Fibroblast of lung (primary cell): ENCODE data around the gene PIH1D1. TPM values are rescaled to one million over a fixed set of nuclear protein-coding genes. Genes with fewer than 3 reads are reported as not detected.

Experiments
- DNase-seq, 2 donors: peaks; one replicate each; pipeline versions ENCODE4 v3.0.0 to v3.0.0-alpha.2; 2010; ENCODE audit warnings: low read depth in 2 of 2
- H2AFZ ChIP-seq: 2 replicates; pipeline ENCODE4 v1.5.1; 2012; ENCODE audit warnings: low read length, control low read depth, inconsistent platforms
- H3K27ac ChIP-seq: 2 replicates; pipeline ENCODE4 v1.5.1; 2011; ENCODE audit warnings: low read length, control low read depth; ENCODE audit not compliant: insufficient read depth
- H3K27me3 ChIP-seq: 2 replicates; pipeline ENCODE4 v1.5.1; 2011; ENCODE audit warnings: mild to moderate bottlenecking, low read length; ENCODE audit not compliant: control insufficient read depth, insufficient read depth
- H3K36me3 ChIP-seq: 2 replicates; pipeline ENCODE4 v1.5.1; 2011; ENCODE audit warnings: low read length; ENCODE audit not compliant: control insufficient read depth, insufficient read depth
- H3K4me1 ChIP-seq: 2 replicates; pipeline ENCODE4 v1.5.1; 2011; ENCODE audit warnings: low read length; ENCODE audit not compliant: control insufficient read depth, insufficient read depth; ENCODE audit errors: extremely low read depth
- H3K4me2 ChIP-seq: 2 replicates; pipeline ENCODE4 v1.5.1; 2011; ENCODE audit warnings: low read length, control low read depth; ENCODE audit not compliant: insufficient read depth; ENCODE audit errors: extremely low read depth
- H3K4me3 ChIP-seq, 4 experiments: fragments of 200-600 bp in 1 of 4; sonication (generic) in 1 of 4; replicated peaks in 1 of 4; 2 replicates each; pipeline ENCODE4 v1.5.1; 2011 to 2016; ENCODE audit warnings: low read length in 4 of 4, low read depth in 3 of 4, mild to moderate bottlenecking in 3 of 4, control low read depth in 2 of 4, inconsistent platforms in 1 of 4, mixed read lengths in 1 of 4; ENCODE audit not compliant: insufficient read depth in 1 of 4; ENCODE audit errors: control extremely low read depth in 1 of 4
- H3K79me2 ChIP-seq: 2 replicates; pipeline ENCODE4 v1.5.1; 2012; ENCODE audit warnings: mild to moderate bottlenecking, low read length, inconsistent platforms; ENCODE audit not compliant: control insufficient read depth, insufficient read depth
- H3K9ac ChIP-seq: 2 replicates; pipeline ENCODE4 v1.5.1; 2011; ENCODE audit warnings: mild to moderate bottlenecking, low read length, control low read depth; ENCODE audit not compliant: insufficient read depth
- H3K9me3 ChIP-seq: 2 replicates; pipeline ENCODE4 v1.5.1; 2012; ENCODE audit warnings: low read depth, low read length; ENCODE audit not compliant: control insufficient read depth, insufficient read depth
- H4K20me1 ChIP-seq: 2 replicates; pipeline ENCODE4 v1.5.1; 2011; ENCODE audit warnings: low read length; ENCODE audit not compliant: control insufficient read depth, insufficient read depth; ENCODE audit errors: extremely low read depth
- EZH2 ChIP-seq: IDR thresholded peaks from 2 replicates; pipeline ENCODE4 v1.5.1; 2012; ENCODE audit warnings: low read length, control low read depth, mild to moderate bottlenecking; ENCODE audit errors: missing control alignments
- polyA plus RNA-seq, 2 donors: library from polyadenylated mRNA; depleted of rRNA in 1 of 2; stranded (reverse) in 1 of 2; unstranded in 1 of 2; fragments of >200 nt; gene quantifications; 2 replicates each; pipeline ENCODE4 v1.2.1, GENCODE V29; 2011 to 2012; ENCODE audit warnings: missing spikeins in 1 of 2
- total RNA-seq: library from RNA; depleted of rRNA; stranded (reverse); fragments of >200 nt; gene quantifications from 2 replicates; pipeline ENCODE4 v1.2.1, GENCODE V29; 2014
- TF ChIP-seq, protein P1 (sequence below), 2 donors: IDR thresholded peaks in 1 of 2; conservative IDR thresholded peaks in 1 of 2; 1 replicate in 1 of 2; 2 replicates in 1 of 2; pipeline ENCODE4 v1.5.1; 2011 to 2012; ENCODE audit warnings: low read length in 2 of 2, control low read depth in 1 of 2, inconsistent platforms in 1 of 2, low read depth in 1 of 2, mild to moderate bottlenecking in 1 of 2

PIH1D1 gene
- total and polyA plus RNA-seq, 2 donors (not counting 1 experiment from before 2014, with no cell fraction given): 53.8 to 94.5 TPM

DNA sequence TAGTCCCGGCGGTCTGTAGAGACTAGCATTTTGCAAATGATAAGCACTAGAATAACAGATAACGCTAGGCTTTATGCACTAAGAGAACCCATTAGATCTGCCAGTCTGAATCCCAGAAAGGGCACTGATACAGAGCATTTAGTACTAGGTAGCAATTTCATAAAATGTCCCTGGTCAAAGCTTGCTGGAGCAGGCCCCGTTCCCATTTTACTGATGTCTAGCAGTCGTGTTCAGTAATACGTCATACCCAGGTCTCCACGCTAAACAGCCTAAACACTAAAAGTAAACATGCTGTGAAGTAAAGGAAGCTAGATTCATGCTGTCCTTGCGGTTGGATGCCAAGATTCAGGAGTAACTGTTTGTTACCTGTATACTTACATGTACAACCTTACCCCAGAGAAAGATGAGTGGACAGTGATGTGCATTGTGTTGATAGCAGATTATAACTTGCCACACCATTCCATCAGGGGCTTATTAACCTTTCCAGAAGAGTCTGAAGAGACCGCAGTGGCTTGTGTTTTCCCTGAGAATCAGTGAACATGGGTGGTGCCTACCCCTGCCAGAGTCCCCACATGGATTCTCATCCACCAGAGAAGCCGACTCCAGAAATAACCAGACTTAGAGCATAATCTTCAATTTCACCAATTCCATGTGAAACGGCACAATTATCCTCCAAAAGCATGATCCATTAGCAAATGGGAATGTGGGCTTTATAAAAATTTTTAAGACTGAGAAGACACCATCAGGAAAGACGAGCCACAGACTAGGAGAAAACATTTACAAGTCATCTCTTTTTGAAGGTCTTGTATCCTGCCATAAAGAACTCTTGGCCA is 41.2 kb upstream of the PIH1D1 start:
- Histone ChIP-seq H3K4me1 (peaks cover 17% of the 10 kb centered on the region), H3K27me3 (no peaks in the 10 kb centered on the region), H3K79me2 (peaks cover 51% of the 10 kb centered on the region), H3K4me3 (no peak overlapping the region), H3K36me3 (peaks cover 33% of the 10 kb centered on the region), H2AFZ (no peak overlapping the region), H3K9me3 (no peaks in the 10 kb centered on the region), H4K20me1 (peaks cover 4% of the 10 kb centered on the region), H3K4me2 (no peak overlapping the region), H3K27ac (no peak overlapping the region), H3K9ac (no peak overlapping the region)
- TF ChIP-seq EZH2: no peak
- TF ChIP-seq, protein P1, sequence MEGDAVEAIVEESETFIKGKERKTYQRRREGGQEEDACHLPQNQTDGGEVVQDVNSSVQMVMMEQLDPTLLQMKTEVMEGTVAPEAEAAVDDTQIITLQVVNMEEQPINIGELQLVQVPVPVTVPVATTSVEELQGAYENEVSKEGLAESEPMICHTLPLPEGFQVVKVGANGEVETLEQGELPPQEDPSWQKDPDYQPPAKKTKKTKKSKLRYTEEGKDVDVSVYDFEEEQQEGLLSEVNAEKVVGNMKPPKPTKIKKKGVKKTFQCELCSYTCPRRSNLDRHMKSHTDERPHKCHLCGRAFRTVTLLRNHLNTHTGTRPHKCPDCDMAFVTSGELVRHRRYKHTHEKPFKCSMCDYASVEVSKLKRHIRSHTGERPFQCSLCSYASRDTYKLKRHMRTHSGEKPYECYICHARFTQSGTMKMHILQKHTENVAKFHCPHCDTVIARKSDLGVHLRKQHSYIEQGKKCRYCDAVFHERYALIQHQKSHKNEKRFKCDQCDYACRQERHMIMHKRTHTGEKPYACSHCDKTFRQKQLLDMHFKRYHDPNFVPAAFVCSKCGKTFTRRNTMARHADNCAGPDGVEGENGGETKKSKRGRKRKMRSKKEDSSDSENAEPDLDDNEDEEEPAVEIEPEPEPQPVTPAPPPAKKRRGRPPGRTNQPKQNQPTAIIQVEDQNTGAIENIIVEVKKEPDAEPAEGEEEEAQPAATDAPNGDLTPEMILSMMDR (conservative IDR thresholded peaks at IDR 0.05 in 1 of 2, IDR thresholded peaks at IDR 0.05 in 1 of 2; ENCODE audit: low read depth in 1 of 2, low read length in 2 of 2): no peak
- peak; percentile 31 to 34 for DNase-seq

DNA sequence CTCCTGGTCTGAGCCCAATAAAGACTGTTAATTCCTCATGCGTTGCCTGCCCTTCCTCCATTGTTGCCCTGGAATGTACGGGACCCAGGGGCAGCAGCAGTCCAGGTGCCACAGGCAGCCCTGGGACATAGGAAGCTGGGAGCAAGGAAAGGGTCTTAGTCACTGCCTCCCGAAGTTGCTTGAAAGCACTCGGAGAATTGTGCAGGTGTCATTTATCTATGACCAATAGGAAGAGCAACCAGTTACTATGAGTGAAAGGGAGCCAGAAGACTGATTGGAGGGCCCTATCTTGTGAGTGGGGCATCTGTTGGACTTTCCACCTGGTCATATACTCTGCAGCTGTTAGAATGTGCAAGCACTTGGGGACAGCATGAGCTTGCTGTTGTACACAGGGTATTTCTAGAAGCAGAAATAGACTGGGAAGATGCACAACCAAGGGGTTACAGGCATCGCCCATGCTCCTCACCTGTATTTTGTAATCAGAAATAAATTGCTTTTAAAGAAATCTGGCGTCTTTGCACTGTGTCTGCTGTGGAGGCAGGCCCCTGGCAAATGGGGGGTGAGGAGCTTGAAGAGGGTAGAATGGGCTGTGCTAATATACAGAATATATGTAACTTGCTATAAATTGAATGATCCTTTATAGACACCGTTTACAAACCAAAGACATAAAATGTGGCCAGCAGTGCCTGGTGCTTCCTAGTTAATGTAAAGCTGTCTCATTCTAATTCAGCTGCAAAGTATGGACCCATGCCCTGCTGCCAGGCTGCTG is 40.4 kb upstream of the PIH1D1 start:
- H3K4me3 ChIP-seq: no peak overlapping the region
- H3K9me3 ChIP-seq: no peaks in the 10 kb centered on the region
- DNase-seq: no peak
- H3K27ac ChIP-seq: no peak overlapping the region
- TF ChIP-seq EZH2: no peak
- TF ChIP-seq, protein P1 (conservative IDR thresholded peaks at IDR 0.05 in 1 of 2, IDR thresholded peaks at IDR 0.05 in 1 of 2; ENCODE audit: low read depth in 1 of 2, low read length in 2 of 2): no peak
- H3K27me3 ChIP-seq: no peaks in the 10 kb centered on the region
- no peak overlapping the region for H3K4me2 ChIP-seq
- H3K9ac ChIP-seq: no peak overlapping the region
- peaks cover 4% of the 10 kb centered on the region for H4K20me1 ChIP-seq
- H3K4me1 ChIP-seq: peaks cover 10% of the 10 kb centered on the region
- H3K36me3 ChIP-seq: peaks cover 27% of the 10 kb centered on the region
- peaks cover 47% of the 10 kb centered on the region for H3K79me2 ChIP-seq
- H2AFZ ChIP-seq: no peak overlapping the region
